KMS-11 (cell line): ENCODE measurements around the gene ATP5F1A.

Source experiments
- H2AFZ ChIP-seq: fragments of 200-600 bp; sonication (generic); 2 replicates; pipeline ENCODE4 v1.6.1; 2016; ENCODE audit warnings: antibody characterized with exemption, mixed run types, low read depth
- H3K27ac ChIP-seq: fragments of 200-600 bp; sonication (generic); 2 replicates; pipeline ENCODE4 v1.6.1; 2016; ENCODE audit warnings: mild to moderate bottlenecking, mixed run types
- H3K27me3 ChIP-seq: fragments of 200-600 bp; sonication (generic); 2 replicates; pipeline ENCODE4 v1.6.1; 2017; ENCODE audit warnings: mild to moderate bottlenecking, low read depth, mixed run types, moderate library complexity; ENCODE audit not compliant: insufficient read depth
- H3K36me3 ChIP-seq: fragments of 200-600 bp; sonication (generic); 2 replicates; pipeline ENCODE4 v1.6.1; 2017; ENCODE audit warnings: mild to moderate bottlenecking, mixed run types; ENCODE audit not compliant: insufficient read depth
- H3K4me1 ChIP-seq: fragments of 200-600 bp; sonication (generic); 2 replicates; pipeline ENCODE4 v1.6.1; 2016; ENCODE audit warnings: mild to moderate bottlenecking, low read depth, mixed run types; ENCODE audit not compliant: poor library complexity, severe bottlenecking
- H3K4me2 ChIP-seq: fragments of 200-600 bp; sonication (generic); 2 replicates; pipeline ENCODE4 v1.7.0; 2016; ENCODE audit warnings: mild to moderate bottlenecking, mixed run types
- H3K4me3 ChIP-seq: fragments of 200-600 bp; sonication (generic); IDR thresholded peaks from 2 replicates; pipeline ENCODE4 v1.6.1; 2017; ENCODE audit warnings: low read depth, low read length, mixed read lengths; ENCODE audit not compliant: insufficient read depth
- H3K79me2 ChIP-seq: fragments of 200-600 bp; sonication (generic); 2 replicates; pipeline ENCODE4 v1.6.1; 2016; ENCODE audit warnings: low read depth, mixed run types; ENCODE audit not compliant: insufficient read depth
- H3K9ac ChIP-seq: fragments of 200-600 bp; sonication (generic); 2 replicates; pipeline ENCODE4 v1.6.1; 2016; ENCODE audit warnings: mild to moderate bottlenecking, mixed run types
- H4K20me1 ChIP-seq: fragments of 200-600 bp; sonication (generic); 2 replicates; pipeline ENCODE4 v1.6.1; 2016; ENCODE audit warnings: mild to moderate bottlenecking, mixed run types; ENCODE audit not compliant: insufficient read depth
- CTCF ChIP-seq: fragments of 200-600 bp; sonication (generic); conservative IDR thresholded peaks from 2 replicates; pipeline ENCODE4 v1.6.1; 2017; ENCODE audit warnings: low read depth, mild to moderate bottlenecking, antibody characterized with exemption, low read length, moderate library complexity, mixed read lengths

Gene ATP5F1A

GRCh38 chr18:46062781-46063180 lies 35.3 kb downstream of the ATP5F1A start:
- TF ChIP-seq CTCF: no peak
- Histone ChIP-seq H3K27ac (no peak overlapping the region; the same call in 1 of the 2 replicates), H4K20me1 (no peaks in the 10 kb centered on the region), H3K4me2 (peak overlapping the region; percentile 32; the same call in 1 of the 2 replicates), H3K36me3 (no peaks in the 10 kb centered on the region), H3K79me2 (no peaks in the 10 kb centered on the region), H3K4me1 (peaks cover 28% of the 10 kb centered on the region), H3K27me3 (no peaks in the 10 kb centered on the region), H2AFZ (no peak overlapping the region; the same call in 1 of the 2 replicates), H3K9ac (no peak overlapping the region), H3K4me3 (no peak overlapping the region)

- no peak overlapping the region; the same call in 1 of the 2 replicates for H3K9ac ChIP-seq
- no peaks in the 10 kb centered on the region for H3K79me2 ChIP-seq
- peaks cover 28% of the 10 kb centered on the region for H3K4me1 ChIP-seq
- peak overlapping the region; percentile 35 for H2AFZ ChIP-seq
- no peak overlapping the region for H3K4me3 ChIP-seq
- H4K20me1 ChIP-seq: no peaks in the 10 kb centered on the region
- no peaks in the 10 kb centered on the region for H3K36me3 ChIP-seq
- TF ChIP-seq CTCF: no peak
- H3K4me2 ChIP-seq: peak overlapping the region; percentile 32
- no peaks in the 10 kb centered on the region for H3K27me3 ChIP-seq
- H3K27ac ChIP-seq: peak overlapping the region; percentile 23
Measured at GRCh38 chr18:46061796-46062195, 36.3 kb downstream of the ATP5F1A start.

GRCh38 chr18:46061387-46061786 lies 36.7 kb downstream of the ATP5F1A start:
- peak overlapping the region; percentile 32 for H3K4me2 ChIP-seq
- H3K27ac ChIP-seq: peak overlapping the region; percentile 23; the same call in 1 of the 2 replicates
- no peak overlapping the region for H3K9ac ChIP-seq
- no peaks in the 10 kb centered on the region for H3K36me3 ChIP-seq
- H3K4me3 ChIP-seq: no peak overlapping the region
- no peaks in the 10 kb centered on the region for H4K20me1 ChIP-seq
- peaks cover 28% of the 10 kb centered on the region for H3K4me1 ChIP-seq
- no peak for TF ChIP-seq CTCF
- no peaks in the 10 kb centered on the region for H3K79me2 ChIP-seq
- H3K27me3 ChIP-seq: no peaks in the 10 kb centered on the region
- peak overlapping the region; percentile 35 for H2AFZ ChIP-seq

GRCh38 chr18:46060359-46060841 lies 37.7 kb downstream of the ATP5F1A start:
- no peak for TF ChIP-seq CTCF
- no peak overlapping the region for H2AFZ ChIP-seq
- H3K36me3 ChIP-seq: no peaks in the 10 kb centered on the region
- H3K4me2 ChIP-seq: no peak overlapping the region
- H3K27ac ChIP-seq: no peak overlapping the region
- no peak overlapping the region for H3K9ac ChIP-seq
- no peaks in the 10 kb centered on the region for H3K79me2 ChIP-seq
- H3K4me1 ChIP-seq: peaks cover 28% of the 10 kb centered on the region
- H3K4me3 ChIP-seq: no peak overlapping the region
- no peaks in the 10 kb centered on the region for H4K20me1 ChIP-seq
- H3K27me3 ChIP-seq: no peaks in the 10 kb centered on the region
